ENCODE measurements around the gene DLG4.
A peak's percentile ranks its signal among the peaks of the same experiment; 100 is the strongest.
"Not testable (repeated sequence)": the region's sequence is repeated elsewhere in the genome, so short reads cannot be mapped to it uniquely, and the experiment has no call there.

Gene DLG4

DNA sequence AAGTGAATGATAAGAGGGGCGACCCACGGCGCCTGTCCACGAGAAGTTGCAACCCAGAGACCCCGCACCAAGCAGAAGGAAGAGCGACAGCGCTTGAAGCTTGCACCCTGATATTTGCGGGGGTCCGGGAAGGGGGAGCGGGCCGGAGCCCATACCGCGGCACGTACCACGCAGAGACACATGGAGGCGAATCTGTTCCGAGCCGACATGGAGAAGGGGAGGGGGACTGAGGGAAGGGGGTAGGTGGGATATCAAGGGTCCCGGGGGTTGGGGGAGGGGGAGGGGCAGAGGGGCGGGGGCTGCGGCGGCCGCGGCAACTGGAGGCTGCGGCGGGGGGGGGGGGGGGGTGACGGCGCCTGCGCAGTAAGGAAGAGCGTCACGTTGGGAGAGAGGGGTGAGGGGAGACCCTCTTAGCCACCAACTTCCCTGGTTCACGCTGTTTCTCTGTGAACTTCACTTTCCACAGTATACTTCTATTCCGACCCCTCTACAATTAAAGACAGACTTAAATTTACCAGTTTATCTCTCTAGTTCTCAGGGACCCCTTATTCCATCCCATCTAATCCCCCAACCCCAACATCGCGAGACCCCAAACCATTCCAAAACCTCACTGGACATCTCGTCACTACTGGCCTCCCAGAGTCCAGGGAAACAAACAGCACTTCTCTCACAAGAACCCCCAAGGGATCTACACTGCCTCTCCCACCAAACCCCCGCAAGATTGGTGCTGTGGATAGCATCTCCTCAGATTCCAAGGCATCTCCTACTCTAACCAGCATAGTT lies 8.0 kb downstream of the DLG4 start:
- DNase-seq = peak; percentile 35

DNA sequence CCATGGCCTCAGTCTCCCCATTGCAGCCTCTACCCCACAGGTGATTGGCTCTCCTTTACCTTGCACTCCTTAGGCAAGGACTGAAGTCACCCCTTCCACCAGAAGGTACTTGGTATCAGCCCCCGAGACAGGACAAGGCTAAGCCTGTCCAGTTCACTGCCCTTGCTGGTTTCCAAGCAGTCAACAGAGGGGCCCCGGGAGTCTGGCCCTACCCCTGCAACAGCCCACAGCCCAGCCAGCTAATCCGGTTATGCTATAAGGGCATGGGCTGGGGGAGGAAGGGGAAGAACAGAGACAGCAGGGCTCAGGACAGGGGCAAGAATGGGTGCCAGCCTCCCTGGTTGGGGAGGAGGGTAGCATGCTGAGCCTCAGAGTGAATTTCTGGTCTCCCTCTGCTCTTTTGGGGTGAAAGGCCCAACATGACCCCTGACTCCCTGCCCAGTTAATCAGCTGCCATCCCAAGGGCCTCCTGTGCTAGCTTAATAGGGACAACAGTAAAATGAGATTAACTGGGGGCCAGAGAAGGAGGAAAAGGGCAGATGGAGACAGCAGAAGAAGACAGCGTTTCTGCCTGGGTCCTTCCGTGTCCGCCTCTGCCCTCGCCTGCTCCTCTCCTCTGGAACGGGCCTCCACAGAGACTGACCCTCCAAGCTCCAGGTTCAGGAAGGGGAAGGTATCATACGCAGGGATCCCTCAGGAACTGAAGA lies 10.7 kb downstream of the DLG4 start:
- peak; percentile 12 for DNase-seq

DNA sequence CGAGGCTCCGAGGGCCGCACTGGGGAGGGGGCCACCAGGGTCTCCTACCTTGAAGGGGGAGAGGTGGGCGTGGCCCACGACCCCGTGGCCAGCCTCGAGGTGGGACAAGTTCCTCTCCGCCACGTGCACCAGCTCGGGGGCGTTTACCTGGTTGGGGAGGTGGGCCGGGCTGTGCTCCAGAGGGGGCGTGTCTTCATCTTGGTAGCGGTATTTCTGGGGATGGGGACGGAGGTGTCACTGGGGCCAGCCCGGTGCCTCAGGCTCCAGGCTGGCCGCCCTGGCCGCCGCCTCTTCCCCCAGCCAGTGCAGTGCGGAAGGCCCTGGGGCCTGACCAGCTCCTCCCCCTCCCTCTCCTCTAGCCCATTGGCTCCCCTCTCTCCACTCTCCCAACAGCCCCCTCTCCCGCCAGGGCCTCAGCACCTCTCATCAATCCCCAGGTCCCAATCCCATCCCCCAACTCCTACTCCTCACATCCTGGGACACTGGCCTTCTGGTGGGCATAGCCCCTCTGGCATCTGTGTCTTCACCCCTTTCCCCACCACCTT lies 11.5 kb downstream of the DLG4 start:
- DNase-seq = peak; percentile 31

DNA sequence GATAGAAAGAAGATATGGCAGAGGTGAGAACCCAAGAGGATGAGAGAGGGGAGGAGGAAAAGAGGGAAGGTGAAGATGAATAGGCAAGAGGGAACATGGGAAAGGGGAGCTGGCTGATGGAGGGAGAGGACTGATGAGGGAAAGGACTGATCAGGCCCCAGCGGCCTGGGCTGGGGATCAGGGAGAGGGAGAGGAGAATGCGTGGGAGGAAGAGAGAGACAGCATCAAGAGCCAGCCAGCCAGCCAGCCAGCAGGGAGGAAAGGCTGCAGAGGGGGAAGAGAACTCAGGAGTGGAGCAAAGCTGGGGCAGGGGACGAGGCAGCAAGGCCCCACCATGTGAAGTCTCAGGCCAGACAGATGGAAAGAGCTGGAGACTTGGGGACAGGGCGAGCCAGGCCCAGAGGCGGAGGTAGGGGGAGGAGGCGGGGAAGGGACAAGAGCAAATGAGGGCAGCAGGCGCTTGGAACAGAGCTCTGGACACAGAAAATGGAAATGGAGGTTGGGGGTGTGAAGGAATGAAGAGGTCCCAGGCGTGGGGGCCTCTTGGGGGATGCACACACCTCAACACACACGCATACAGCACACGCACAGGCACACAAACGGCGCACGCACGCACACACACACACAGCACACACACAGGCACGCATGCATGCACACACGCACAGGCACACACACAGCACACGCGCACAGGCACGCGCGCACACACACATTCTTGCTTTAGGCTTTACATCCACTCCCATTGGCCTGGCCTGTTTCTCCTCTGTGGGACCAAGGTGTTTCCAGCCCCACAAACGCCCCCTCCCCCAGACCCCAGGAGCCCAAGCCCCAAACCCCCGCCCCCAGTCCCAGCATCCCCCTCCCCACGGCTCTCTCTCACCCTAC lies 12.3 kb downstream of the DLG4 start:
- peak; percentile 68 for DNase-seq

DNA sequence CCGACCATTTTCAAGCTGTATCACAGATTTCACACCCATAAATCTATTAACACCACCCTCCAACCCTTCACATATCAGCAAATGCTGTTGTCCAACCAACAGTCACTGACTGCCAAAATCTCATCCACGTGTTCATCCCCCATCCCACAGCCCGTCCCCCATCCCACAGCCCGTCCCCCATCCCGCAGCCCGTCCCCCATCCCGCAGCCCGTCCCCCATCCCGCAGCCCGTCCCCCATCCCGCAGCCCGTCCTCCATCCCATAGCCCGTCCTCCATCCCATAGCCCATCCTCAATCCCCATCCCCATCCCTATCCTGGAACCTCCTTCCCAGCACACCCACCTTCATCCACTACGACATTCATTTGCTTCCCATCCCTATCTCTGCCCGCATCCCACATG lies 14.1 kb downstream of the DLG4 start:
- DNase-seq = no peak

DNA sequence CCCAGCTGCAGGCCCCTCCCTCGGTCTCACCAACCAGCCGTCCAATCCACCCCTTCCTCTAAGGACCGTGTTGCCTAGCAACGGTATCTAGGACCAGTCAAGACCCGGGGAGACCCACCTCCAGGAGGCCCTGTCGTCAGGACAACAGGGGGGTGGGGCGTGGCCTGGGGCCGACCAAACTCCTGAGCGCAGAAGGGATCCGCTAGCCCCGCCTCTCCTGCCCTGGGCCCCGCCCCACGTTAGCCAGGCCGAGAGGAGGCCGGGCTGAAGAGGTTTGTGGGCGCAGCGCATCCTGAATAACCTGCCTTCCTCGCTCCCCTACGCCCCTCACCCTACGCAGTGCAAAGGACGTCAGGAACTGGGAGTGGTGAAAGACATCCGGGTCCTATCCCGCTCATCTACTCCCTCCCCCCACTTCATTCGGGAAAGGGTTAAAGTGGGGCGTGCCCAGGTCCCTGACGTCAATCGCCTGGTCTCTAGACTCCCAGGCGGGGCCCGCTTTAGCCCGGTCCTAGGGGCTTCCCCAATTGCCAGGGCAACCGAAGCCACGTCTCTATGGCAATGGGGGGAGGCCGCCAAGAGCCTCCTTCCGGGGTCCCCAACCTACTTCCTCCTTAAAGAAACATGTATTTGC lies 14.7 kb downstream of the DLG4 start:
- DNase-seq = peak; percentile 93

DNA sequence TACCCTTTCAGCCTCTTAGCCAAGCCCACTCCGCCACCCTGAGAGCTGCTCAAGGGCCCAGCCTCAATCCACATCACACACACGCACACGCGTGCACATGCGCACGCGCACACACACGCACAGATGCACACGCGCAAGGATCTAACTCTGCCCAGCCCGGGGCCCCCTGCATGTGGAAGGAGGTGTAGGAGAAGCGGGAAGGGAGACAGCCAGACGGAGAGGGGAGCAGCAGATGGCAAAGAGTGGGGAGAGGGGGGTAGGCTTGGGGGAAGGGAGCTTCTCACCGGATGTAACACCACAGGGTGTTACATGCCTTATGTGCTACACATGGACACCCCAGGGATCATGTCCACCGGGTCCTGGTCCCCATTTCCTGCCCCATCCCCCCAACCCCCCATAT lies 15.3 kb downstream of the DLG4 start:
- no peak for DNase-seq

DNA sequence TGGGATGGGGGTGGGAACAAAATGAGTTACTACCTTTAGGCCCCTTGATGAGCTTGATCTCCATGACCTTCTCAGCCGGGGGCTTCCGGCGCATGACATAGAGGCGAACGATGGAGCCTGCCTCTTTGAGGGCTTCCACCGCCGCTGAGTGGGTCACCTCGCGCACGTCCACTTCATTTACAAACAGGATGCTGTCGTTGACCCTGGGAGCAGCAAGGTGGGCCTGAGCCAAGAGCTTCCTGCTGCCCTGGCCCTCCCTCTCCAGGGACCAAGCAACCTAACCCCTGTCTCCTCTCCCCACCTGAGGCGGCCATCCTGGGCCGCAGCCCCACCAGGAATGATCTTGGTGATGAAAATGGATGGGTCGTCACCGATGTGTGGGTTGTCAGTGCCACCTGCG lies 16.2 kb downstream of the DLG4 start:
- peak; percentile 22 for DNase-seq

DNA sequence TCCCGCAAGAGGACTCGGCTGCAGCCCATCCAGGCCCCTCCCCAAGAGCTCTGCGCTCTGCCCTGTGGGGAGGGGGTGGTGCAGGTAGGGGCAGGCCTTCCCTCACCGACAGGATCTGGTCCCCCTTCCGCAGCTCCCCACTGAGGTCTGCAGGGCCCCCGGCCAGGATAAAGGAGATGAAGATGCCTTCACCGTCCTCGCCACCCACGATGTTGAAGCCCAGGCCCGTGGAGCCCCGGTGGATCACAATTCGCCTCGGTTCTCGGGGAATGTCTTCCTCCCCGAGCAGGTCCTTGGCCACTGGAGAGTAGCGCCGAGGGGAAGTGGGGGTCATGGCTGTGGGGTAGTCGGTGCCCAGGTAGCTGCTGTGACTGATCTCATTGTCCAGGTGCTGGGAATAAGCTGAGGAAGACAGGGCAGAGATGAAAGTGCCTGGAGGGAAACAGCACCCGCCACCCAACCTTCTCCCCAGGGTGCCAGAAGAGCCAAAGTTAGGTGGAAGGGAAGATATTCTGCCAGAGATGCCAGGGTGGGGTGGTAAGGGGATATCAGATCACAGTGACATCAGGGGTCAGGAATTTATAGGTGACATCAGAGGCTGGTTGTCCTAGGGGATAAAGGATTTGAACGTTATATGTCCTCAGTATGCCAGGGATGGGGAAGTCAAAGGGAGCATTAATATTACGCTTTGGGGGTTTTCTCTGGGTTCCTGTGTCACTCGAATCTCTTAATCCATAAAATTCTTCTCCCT lies 22.8 kb downstream of the DLG4 start:
- no peak for DNase-seq

DNA sequence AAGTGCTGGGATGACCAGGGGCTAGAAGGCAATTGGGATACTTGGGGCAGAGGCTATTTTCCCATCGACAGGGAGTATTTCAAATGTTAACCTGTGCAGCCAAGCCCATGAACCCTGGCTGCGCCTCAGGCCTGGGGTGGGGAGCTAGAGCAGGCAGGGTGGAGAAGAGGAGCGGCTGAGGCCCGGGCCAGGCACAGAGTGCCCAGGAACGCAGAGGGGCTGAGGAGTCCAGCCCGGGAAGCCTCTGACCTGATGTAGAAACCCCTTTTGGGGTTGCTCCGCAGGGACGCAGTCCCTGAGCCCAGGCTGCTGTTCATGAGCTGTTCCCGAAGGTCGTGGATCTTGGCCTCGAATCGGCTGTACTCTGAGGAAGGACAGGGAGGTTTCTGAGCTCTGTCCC lies 23.7 kb downstream of the DLG4 start:
- DNase-seq = no peak

DNA sequence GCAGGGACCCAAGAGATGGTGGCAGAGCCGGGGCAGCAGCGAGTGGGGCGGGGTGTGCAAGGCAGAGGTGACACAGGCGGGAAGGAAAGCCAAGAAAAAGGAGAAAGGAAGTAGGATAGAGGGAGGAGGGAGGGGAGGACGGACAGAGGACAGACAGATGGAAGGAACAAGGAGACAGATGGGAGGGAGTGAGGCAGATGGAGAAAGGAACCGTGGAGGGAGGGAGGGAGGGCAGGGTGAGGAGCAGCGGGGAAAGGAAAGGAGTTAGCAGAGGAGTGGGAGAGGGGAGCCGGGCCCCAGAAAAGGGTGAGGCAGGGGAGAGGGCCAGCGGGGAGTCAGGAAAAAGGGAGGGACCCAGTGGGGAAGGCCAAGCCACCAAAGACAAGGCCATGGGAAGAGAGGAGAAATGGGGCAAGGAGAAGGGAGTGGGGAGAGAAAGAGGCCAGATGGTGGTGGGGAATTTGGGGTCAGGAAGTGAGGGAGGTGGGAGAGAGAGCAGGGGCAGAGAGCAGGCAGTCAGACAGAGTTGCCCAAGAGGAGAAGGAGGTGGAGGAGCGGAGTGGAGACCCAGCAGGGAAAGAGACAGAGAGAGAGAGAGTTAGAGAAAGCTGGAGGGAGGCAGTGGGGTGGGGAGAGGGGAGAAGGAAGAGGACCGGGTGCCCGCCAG lies 27.2 kb downstream of the DLG4 start:
- DNase-seq = no peak

DNA sequence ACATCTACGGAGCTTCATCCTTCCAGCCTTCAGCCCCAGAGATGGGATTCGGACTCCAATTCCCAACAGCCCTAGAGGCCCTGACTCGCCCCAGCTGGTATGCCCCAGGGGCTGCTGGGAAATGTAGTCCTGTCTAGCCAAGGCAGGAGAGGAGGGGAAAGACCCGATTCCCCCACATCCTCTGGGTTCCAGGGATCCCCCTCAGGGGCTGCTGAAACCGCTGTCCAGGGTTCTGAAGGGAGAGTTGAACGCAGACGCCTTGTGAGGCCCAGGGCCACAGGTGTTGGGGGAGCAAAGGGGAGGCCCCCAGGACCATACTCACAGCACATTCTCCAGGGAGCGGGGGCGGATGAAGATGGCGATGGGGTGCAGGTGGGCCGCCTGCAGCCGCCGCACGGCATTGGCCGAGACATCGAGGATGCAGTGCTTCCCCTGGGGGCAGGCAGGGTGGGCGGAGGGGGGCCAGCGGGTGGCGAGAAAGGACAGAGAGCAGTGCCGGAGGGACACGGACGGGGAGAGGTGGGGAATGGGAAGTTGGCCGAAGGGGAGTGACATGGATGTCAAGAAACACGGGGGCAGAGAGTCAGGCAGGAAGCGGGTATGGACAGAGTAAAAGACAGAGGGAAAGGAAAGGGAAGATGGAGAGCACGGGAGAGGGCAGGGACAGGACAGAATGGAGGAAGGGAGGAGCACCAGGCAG lies 27.9 kb downstream of the DLG4 start:
- peak; percentile 66 for DNase-seq

DNA sequence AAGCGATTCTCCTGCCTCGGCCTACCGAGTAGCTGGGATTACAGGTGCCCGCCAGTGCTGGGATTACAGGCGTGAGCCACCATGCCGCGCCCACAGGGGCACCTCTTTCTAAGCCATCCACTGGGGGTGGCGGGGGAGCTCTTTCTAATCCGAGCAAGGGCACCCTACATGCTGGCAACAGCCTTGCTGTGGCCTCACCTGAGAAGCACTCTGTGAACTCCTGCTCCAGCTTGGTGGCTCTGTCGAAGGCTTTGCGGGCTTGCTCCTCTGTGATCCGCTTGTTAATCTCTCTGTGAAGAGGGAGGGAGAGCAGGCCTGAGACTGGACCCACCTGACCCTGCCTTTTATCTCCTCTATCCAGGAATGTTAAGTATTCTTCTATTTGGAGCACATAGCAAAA lies 28.6 kb downstream of the DLG4 start:
- DNase-seq = no peak

DNA sequence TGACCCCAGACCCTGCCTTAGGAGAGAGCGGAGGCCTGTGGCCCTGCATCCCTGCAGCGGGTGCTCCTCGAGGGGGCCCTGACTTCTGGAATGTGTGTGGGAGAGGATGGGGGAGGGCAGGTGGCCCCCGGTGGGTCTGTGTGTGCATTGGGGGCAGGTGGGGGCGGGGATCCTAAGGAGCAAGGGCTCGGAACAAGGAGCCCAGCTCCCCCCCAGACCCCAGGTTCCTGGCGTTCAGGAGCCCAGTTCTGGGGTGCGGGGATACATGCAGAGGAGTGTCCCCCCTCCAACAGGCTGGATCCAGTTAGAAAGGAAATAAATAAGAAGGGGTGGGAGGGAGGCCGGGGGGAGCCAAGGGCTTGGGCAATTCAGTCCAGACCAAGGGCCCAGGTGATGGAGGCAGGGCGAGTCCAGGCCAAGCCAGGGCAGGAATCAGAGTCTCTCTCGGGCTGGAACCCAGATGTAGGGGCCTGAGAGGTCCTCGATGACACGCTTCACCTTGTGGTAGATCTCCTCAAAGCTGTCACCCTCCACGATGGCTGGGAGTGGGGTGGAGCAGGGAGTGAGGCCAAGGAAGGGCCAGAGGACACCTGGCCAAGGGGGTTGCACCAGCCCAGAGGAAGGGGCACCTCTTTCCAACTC lies 29.2 kb downstream of the DLG4 start:
- no peak for DNase-seq

DNA sequence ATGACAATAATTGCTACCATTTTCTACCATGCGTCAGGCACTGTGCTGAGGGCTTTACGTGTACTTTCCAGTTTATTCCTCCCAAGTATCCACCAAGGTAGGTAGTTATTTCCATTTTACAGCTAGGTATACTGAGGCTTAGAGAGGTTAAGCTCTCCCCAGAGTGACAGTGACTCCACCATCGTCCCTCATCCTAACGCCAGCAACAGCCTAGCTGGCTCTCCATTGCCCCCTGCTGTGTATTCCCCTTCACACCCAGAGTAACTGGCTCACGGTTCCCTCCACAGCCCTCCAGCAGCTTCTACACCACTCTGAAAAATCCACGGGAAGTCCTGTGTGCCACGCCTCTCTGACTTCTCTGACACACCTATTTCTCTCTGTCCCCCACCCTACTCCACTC lies 33.4 kb downstream of the DLG4 start:
- DNase-seq = no peak

DNA sequence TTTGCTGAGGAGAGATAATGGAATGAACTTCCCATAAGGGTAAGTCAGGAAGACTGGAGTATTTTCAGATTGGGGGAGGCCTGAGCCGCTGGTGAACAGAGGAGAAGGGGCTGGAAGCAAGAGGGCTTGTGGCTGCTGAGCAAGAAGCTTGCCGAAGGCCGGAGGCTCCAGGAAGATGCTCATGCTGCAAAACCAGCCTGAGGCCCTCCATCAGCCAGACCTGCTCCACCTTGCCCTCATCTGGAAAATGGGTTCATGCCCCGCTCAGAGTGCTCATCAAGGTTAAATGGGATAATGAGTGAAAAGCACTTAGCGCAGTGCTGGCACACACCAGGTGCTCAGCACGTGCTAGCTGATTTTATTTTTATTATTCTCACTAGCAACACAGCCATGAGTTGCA lies 35.0 kb downstream of the DLG4 start:
- DNase-seq = no peak

DNA sequence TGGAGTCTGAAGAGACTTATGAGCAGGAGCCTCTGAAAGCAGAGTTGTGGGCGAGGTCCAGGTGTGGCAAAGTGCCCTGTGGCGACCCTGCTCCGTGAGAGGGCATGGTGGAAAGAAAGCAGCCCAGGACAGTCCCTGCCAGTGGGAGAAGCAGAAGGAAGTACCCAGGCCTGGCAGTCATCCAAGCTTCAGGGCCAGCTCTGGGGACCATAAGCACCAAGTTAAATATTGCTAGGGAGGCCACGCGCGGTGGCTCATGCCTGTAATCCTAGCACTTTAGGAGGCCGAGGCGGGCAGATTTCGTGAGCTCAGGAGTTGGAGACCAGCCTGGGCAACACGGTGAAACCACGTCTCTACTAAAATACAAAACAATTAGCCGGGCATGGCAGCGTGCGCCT lies 35.5 kb downstream of the DLG4 start:
- DNase-seq = no peak

DNA sequence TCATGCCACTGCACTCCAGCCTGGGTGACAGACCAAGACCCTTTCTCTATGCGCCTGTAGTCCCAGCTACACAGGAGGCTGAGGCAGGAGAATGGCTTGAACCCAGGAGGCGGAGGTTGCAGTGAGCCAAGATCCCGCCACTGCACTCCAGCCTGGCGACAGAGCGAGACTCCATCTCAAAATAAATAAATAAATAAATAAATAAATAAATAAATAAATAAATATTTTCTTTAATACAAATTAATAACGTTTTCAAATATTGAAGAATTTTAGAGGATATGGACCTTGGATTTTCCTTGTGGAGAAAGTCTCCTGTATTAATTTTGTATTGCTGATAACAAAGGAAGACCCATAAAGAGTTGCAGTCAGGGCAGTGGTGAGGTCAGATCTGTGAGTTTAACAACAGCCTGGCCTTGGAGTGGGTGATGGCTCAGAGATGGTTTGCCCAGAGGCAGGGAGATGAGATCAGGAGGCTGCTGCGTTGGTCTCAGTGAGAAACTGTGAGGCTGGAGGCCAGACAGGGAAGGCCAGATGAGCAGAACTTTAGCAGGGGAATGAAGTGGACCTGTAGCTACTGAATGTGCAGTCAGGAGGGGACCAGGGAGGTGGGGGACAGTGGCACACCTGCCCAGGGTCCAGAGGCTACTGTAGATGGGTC lies 36.1 kb downstream of the DLG4 start:
- no peak for DNase-seq

DNA sequence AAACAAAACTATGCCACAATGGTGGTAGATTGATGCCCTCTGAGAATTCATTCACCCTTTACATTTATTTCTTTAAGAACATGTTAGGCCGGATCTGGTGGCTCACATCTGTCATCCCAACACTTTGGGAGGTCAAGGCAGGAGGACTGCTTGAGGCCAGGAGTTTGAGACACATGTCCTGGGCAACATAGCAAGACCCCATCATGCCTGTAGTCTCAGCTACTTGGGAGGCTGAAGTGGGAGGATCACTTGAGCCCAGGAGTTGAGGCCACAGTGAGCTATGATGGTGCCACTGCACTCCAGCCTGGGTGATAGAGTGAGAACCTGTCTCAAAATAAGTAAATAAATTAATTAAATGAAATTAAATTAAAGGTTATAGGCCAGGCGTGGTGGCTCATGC lies 37.5 kb downstream of the DLG4 start:
- DNase-seq = not testable (repeated sequence)

Measured in right hindlimb (tissue), 1 donor.